A549 (cell line): ENCODE measurements around the gene PKD1. TPM values are rescaled to one million over a fixed set of nuclear protein-coding genes. Genes with fewer than 3 reads are reported as not detected.

ENCODE experiments used
- ATAC-seq, 2 experiments: fragments of 200-7000 bp in 1 of 2; fragments of >200 bp in 1 of 2; cut with Nextera tagmentation in 1 of 2; cut with Tn5 transposase in 1 of 2; 3 replicates each; pipeline versions ENCODE4 v1.8.0 to v1.9.1; 2018 to 2020; ENCODE audit warnings: mild to moderate bottlenecking in 1 of 2, moderate library complexity in 1 of 2
- CTCF ChIA-PET: fragments of 300-600 bp; sonication (Branson Sonifier 250); formaldehyde crosslinking; extraction: SDS; loops from one replicate; lab custom pipeline; 2021; ENCODE audit warnings: antibody characterized with exemption, inconsistent platforms; lab: Yijun Ruan, JAX
- POLR2A ChIA-PET: fragments of 350-600 bp; formaldehyde crosslinking; extraction: SDS; loops from one replicate; lab custom pipeline; 2021; ENCODE audit warnings: antibody characterized with exemption, inconsistent platforms; lab: Yijun Ruan, JAX
- DNase-seq, 2 experiments: peaks; one replicate each; pipeline versions ENCODE4 v3.0.0 to v3.0.0-alpha.2; 2011 to 2016; ENCODE audit warnings: low read depth in 1 of 2, low spot score in 1 of 2
- FAIRE-seq: peaks from 2 replicates; lab custom pipeline; 2011; peaks lifted over from hg19 to GRCh38; lab: Jason Lieb, UNC
- H3K27ac ChIP-seq, 2 experiments: fragments of >200 bp; sonication (Bioruptor Twin); formaldehyde crosslinking; 3 replicates each; pipeline ENCODE4 v1.5.1; 2016 to 2017
- H3K4me1 ChIP-seq: fragments of >200 bp; sonication (Bioruptor Twin); formaldehyde crosslinking; 3 replicates; pipeline ENCODE4 v1.6.1; 2016
- H3K4me2 ChIP-seq: fragments of >200 bp; sonication (Bioruptor Twin); formaldehyde crosslinking; 3 replicates; pipeline ENCODE4 v1.6.1; 2016
- H3K4me3 ChIP-seq: fragments of >200 bp; sonication (Bioruptor Twin); formaldehyde crosslinking; 3 replicates; pipeline ENCODE4 v1.5.1; 2016
- H3K9me3 ChIP-seq: fragments of >200 bp; sonication (Bioruptor Twin); formaldehyde crosslinking; 3 replicates; pipeline ENCODE4 v1.6.1; 2016
- ATOH8 ChIP-seq: fragments of 250-450 bp; sonication (Bioruptor Pico); IDR thresholded peaks from 2 replicates; pipeline ENCODE4 v1.5.0; 2020; ENCODE audit warnings: low read depth, mild to moderate bottlenecking, moderate library complexity
- BCL3 ChIP-seq: fragments of >200 bp; sonication (Bioruptor Twin); formaldehyde crosslinking; IDR thresholded peaks from 3 replicates; pipeline ENCODE4 v1.6.1; 2016
- BHLHE40 ChIP-seq: IDR thresholded peaks from 2 replicates; pipeline ENCODE4 v1.6.1; 2012; ENCODE audit warnings: low read depth, low read length, inconsistent platforms
- CTCF ChIP-seq: fragments of >200 bp; sonication (Bioruptor Twin); formaldehyde crosslinking; IDR thresholded peaks from 3 replicates; pipeline ENCODE4 v1.5.1; 2016
- EHMT2 ChIP-seq: fragments of 200-600 bp; sonication (generic); IDR thresholded peaks from 2 replicates; pipeline ENCODE4 v1.6.1; 2016; ENCODE audit warnings: antibody characterized with exemption, low read depth, mild to moderate bottlenecking, moderate library complexity
- EP300 ChIP-seq, 2 experiments: fragments of >200 bp; sonication (Bioruptor Twin); formaldehyde crosslinking; IDR thresholded peaks; 2 replicates in 1 of 2; 3 replicates in 1 of 2; pipeline ENCODE4 v1.6.1; 2016 to 2017
- ESRRA ChIP-seq: fragments of 150-350 bp; IDR thresholded peaks from 2 replicates; pipeline ENCODE4 v1.6.1; 2014; ENCODE audit warnings: mild to moderate bottlenecking, low read length, borderline replicate concordance
- FOSL2 ChIP-seq, 2 experiments: fragments of 450-650 bp in 1 of 2; fragments of >200 bp in 1 of 2; sonication (Bioruptor Twin) in 1 of 2; formaldehyde crosslinking; IDR thresholded peaks; 2 replicates each; pipeline versions ENCODE4 v1.5.0 to v1.6.1; 2016 to 2020; ENCODE audit warnings: mild to moderate bottlenecking in 1 of 2, moderate library complexity in 1 of 2
- GATA3 ChIP-seq: IDR thresholded peaks from 2 replicates; pipeline ENCODE4 v1.6.1; 2012; ENCODE audit warnings: borderline replicate concordance
- HDAC2 ChIP-seq: fragments of 200-600 bp; sonication (generic); IDR thresholded peaks from 2 replicates; pipeline ENCODE4 v1.6.1; 2016
- HOXB5 ChIP-seq: fragments of 250-450 bp; sonication (Bioruptor Pico); IDR thresholded peaks from 2 replicates; pipeline ENCODE4 v1.5.0; 2020; ENCODE audit warnings: mild to moderate bottlenecking, moderate library complexity
- KDM1A ChIP-seq: fragments of 200-600 bp; sonication (generic); IDR thresholded peaks from 2 replicates; pipeline ENCODE4 v1.6.1; 2016; ENCODE audit warnings: low read depth, mild to moderate bottlenecking
- KDM5A ChIP-seq: fragments of 200-600 bp; sonication (generic); IDR thresholded peaks from 2 replicates; pipeline ENCODE4 v1.6.1; 2016; ENCODE audit warnings: antibody characterized with exemption, mild to moderate bottlenecking
- MAFK ChIP-seq: fragments of 450-650 bp; IDR thresholded peaks from 2 replicates; pipeline ENCODE4 v1.6.1; 2014; ENCODE audit not compliant: partially characterized antibody
- MYC ChIP-seq: IDR thresholded peaks from 2 replicates; pipeline ENCODE4 v1.6.1; 2012; ENCODE audit warnings: mild to moderate bottlenecking, inconsistent platforms, low read length, improper control_type of control experiment, borderline replicate concordance
- NFE2L2 ChIP-seq: fragments of 150-350 bp; conservative IDR thresholded peaks from 2 replicates; pipeline ENCODE4 v1.6.1; 2014; ENCODE audit warnings: low read length
- NPAS2 ChIP-seq: fragments of 250-450 bp; sonication (Bioruptor Pico); IDR thresholded peaks from 2 replicates; pipeline ENCODE4 v1.8.0; 2022; ENCODE audit warnings: mild to moderate bottlenecking, moderate library complexity, borderline replicate concordance
- NR3C1 ChIP-seq: fragments of >200 bp; sonication (Bioruptor Twin); formaldehyde crosslinking; IDR thresholded peaks from 3 replicates; pipeline ENCODE4 v1.6.1; 2017
- PBX3 ChIP-seq: IDR thresholded peaks from 2 replicates; pipeline ENCODE4 v1.6.1; 2012
- RARB ChIP-seq: fragments of 250-450 bp; sonication (Bioruptor Pico); IDR thresholded peaks from 2 replicates; pipeline ENCODE4 v1.8.0; 2021; ENCODE audit warnings: mild to moderate bottlenecking, moderate library complexity
- REST ChIP-seq: fragments of 200-600 bp; sonication (generic); IDR thresholded peaks from 2 replicates; pipeline ENCODE4 v1.6.1; 2016; ENCODE audit warnings: antibody characterized with exemption, mild to moderate bottlenecking, moderate library complexity
- RFX5 ChIP-seq: fragments of 450-650 bp; IDR thresholded peaks from 2 replicates; pipeline ENCODE4 v1.7.1; 2014; ENCODE audit warnings: antibody characterized with exemption, mild to moderate bottlenecking, moderate library complexity
- USF2 ChIP-seq: fragments of 450-650 bp; IDR thresholded peaks from 2 replicates; pipeline ENCODE4 v1.6.1; 2014; ENCODE audit warnings: antibody characterized with exemption
- ZNF302 ChIP-seq: fragments of 250-450 bp; sonication (Bioruptor Pico); IDR thresholded peaks from 2 replicates; pipeline ENCODE4 v1.9.0; 2021; ENCODE audit warnings: inconsistent platforms, mild to moderate bottlenecking, moderate library complexity
- WGBS: methylation state at CpG from one replicate; pipeline ENCODE4 v1.1.6; 2017; ENCODE audit errors: missing lambda C conversion rate; 5-methylcytosine and 5-hydroxymethylcytosine counted together
- polyA plus RNA-seq, 4 experiments: library from polyadenylated mRNA; depleted of rRNA in 3 of 4; stranded (reverse); fragments of >200 nt; fragmentation: RNase III in 1 of 4; extraction: RNeasy Plus Mini Kit Qiagen cat#74134 plus additional on column Dnase treatment in 1 of 4; gene quantifications; 2 replicates in 3 of 4; 3 replicates in 1 of 4; pipeline ENCODE4 v1.2.3, GENCODE V29; 2011 to 2017

Gene PKD1
- polyA plus RNA-seq, 2 of the 4 experiments (the other 2 are of a cell fraction), result 11.5 to 39.2 TPM

- ChIA-PET CTCF (interaction anchor here (0.8 to 3.9 kb wide), 9 partner anchors 9 to 125 kb away, joined by 3 to 29 read pairs (median 6); no protein-coding TSS in a partner anchor), POLR2A (interaction anchor here (0.7 to 2.1 kb wide), 8 partner anchors 8 to 107 kb away, joined by 3 to 15 read pairs (median 4); partner anchors contain the start of genes RPS2 and TRAF7)
- peak; percentile 30 to 50; a peak in 5 of 6 replicates for ATAC-seq
- no peak for FAIRE-seq
- no peaks in the 10 kb centered on the region for H3K9me3 ChIP-seq
- 1% methylated on average over 24 of the region's 30 CpGs for WGBS
- DNase-seq, result no peak
- H3K4me1 ChIP-seq, result peaks cover 29% of the 10 kb centered on the region
- peak overlapping the region; percentile 73 to 91 for H3K27ac ChIP-seq
- peak overlapping the region; percentile 68 for H3K4me3 ChIP-seq
- H3K4me2 ChIP-seq, result peak overlapping the region; percentile 98
- no peak for TF ChIP-seq HOXB5
- no peak for TF ChIP-seq NR3C1
- TF ChIP-seq BCL3, result no peak; the same call in 2 of the 3 replicates
- no peak for TF ChIP-seq EHMT2
- TF ChIP-seq ZNF302, result no peak
- TF ChIP-seq MAFK, result no peak
- no peak for TF ChIP-seq CTCF
- TF ChIP-seq RARB, result no peak
- TF ChIP-seq EP300 (IDR thresholded peaks at IDR 0.05), result no peak
- TF ChIP-seq PBX3, result no peak
- TF ChIP-seq ATOH8 (CRISPR knock-in tag), result no peak
- no peak for TF ChIP-seq GATA3
- TF ChIP-seq REST, result no peak
- TF ChIP-seq NPAS2, result no peak
- TF ChIP-seq KDM5A, result no peak
- TF ChIP-seq, all 56 proteins: peak for 0
These were observed 87.6 kb downstream of the PKD1 start for GRCh38 chr16:2048116-2048543.

- WGBS, result under 1% methylated on average over 30 of the region's 81 CpGs
- Histone ChIP-seq H3K27ac (peak within 1 kb of the TSS; percentile 79 to 91), H3K4me3 (peak within 1 kb of the TSS; percentile 68), H3K4me2 (peak within 1 kb of the TSS; percentile 98), H3K4me1 (peaks cover 35% of the 10 kb centered on the region), H3K9me3 (no peaks in the 10 kb centered on the region)
- FAIRE-seq (no peak), DNase-seq (peak; percentile 86 to 98), ATAC-seq (peak; percentile 92 to 94)
- POLR2A ChIA-PET, result interaction anchor here (0.7 to 2.1 kb wide), 9 partner anchors 8 to 108 kb away, joined by 3 to 15 read pairs (median 4); partner anchors contain the start of genes RPS2, TBL3 and TRAF7
- CTCF ChIA-PET, result interaction anchor here (0.6 to 3.9 kb wide), 18 partner anchors 8 to 897 kb away, joined by 3 to 29 read pairs (median 4); no protein-coding TSS in a partner anchor
- TF ChIP-seq BHLHE40 (no peak), ESRRA (no peak), KDM1A (no peak), FOSL2 (IDR thresholded peaks at IDR 0.05) (no peak), FOSL2 (CRISPR knock-in tag; IDR thresholded peaks at IDR 0.05) (peak; percentile 53; the same call in 1 of the 2 replicates), NFE2L2 (no peak), BCL3 (peak; percentile 62; the same call in 1 of the 3 replicates), HDAC2 (no peak), RFX5 (no peak), USF2 (peak; percentile 98), RARB (no peak), MYC (0 out of 2 replicates have a peak, but pooled peaks have one; percentile 45), MAFK (no peak)
These were observed 88.2 kb downstream of the PKD1 start, which contains the start of the genes NTHL1 and TSC2 for GRCh38 chr16:2047330-2048115. Gene NTHL1, minus strand, starts transcription at chr16:2047834. Its CDS starts 11 bp downstream, at chr16:2047823. Gene TSC2, plus strand, starts transcription at chr16:2047985. Its CDS starts 631 bp downstream, at chr16:2048616.
